Measurements from ENCODE around the gene LRRC45.

Gene LRRC45

GRCh38 chr17:82005701-82006348 is 17.3 kb upstream of the LRRC45 start:
- TF ChIP-seq TAF1 (IDR thresholded peaks at IDR 0.05; ENCODE audit: borderline replicate concordance, insufficient read depth, low read length): no peak
- TF ChIP-seq POLR2AphosphoS5 (IDR thresholded peaks at IDR 0.05; ENCODE audit: low read depth, low read length): no peak
- TF ChIP-seq SIN3A (IDR thresholded peaks at IDR 0.05; ENCODE audit: borderline replicate concordance, insufficient read depth, low read length): no peak
- no peak for TF ChIP-seq REST (IDR thresholded peaks at IDR 0.05; ENCODE audit: insufficient read depth in 1 of 2, low read depth in 2 of 2, low read length in 2 of 2)
- TF ChIP-seq FOXP2 (optimal IDR thresholded peaks at IDR 0.05; ENCODE audit: borderline replicate concordance, extremely low read depth, extremely low read length, insufficient read depth): no peak

DNA sequence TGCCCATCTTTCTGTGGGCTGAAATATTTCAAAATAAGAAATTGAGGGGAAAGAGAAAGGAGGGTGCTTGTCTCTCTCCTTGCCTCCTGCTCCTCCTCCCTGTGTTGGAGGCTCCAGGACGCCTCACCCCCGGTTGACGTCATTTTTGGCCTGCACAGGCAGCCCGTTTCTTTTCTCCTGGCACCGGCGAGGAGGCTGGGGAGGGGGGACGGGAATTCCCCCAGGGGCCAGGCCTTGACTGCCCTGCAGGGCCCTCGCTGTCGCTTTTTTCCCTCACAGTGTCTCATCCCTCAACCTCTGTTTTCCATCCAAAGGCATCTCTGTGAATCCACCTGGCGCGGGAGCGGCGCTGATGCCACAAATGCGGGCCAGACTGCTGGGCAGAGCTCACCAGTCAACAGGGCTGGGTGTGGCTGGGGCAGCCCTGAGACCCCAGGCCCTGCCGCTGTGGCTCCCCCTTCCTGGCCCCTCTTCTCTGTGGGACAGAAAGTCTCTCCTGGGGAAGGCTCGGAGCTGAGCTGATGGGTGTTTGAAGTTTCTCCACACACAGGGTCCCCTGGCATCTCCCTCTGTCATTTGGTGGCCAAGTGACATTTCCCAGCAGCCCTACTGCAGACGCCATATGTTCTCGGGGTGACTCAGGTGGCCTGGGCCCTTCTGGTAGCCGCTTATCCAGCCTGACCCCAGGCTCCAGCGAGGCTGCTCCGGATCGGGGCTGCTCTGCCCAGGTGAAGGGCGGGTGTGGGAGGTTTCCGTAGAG is 16.5 kb upstream of the LRRC45 start:
- TF ChIP-seq TAF1 (IDR thresholded peaks at IDR 0.05; ENCODE audit: borderline replicate concordance, insufficient read depth, low read length): no peak
- TF ChIP-seq SIN3A (IDR thresholded peaks at IDR 0.05; ENCODE audit: borderline replicate concordance, insufficient read depth, low read length): no peak
- TF ChIP-seq FOXP2 (optimal IDR thresholded peaks at IDR 0.05; ENCODE audit: borderline replicate concordance, extremely low read depth, extremely low read length, insufficient read depth): no peak
- no peak for TF ChIP-seq POLR2AphosphoS5 (IDR thresholded peaks at IDR 0.05; ENCODE audit: low read depth, low read length)
- TF ChIP-seq REST (IDR thresholded peaks at IDR 0.05; ENCODE audit: insufficient read depth in 1 of 2, low read depth in 2 of 2, low read length in 2 of 2): no peak

GRCh38 chr17:82007228-82007494 is 15.9 kb upstream of the LRRC45 start:
- TF ChIP-seq REST (IDR thresholded peaks at IDR 0.05; ENCODE audit: insufficient read depth in 1 of 2, low read depth in 2 of 2, low read length in 2 of 2) (no peak), SIN3A (IDR thresholded peaks at IDR 0.05; ENCODE audit: borderline replicate concordance, insufficient read depth, low read length) (no peak), TAF1 (IDR thresholded peaks at IDR 0.05; ENCODE audit: borderline replicate concordance, insufficient read depth, low read length) (no peak), FOXP2 (optimal IDR thresholded peaks at IDR 0.05; ENCODE audit: borderline replicate concordance, extremely low read depth, extremely low read length, insufficient read depth) (no peak), POLR2AphosphoS5 (IDR thresholded peaks at IDR 0.05; ENCODE audit: low read depth, low read length) (no peak)

GRCh38 chr17:82007495-82008257 is 15.4 kb upstream of the LRRC45 start:
- TF ChIP-seq REST (IDR thresholded peaks at IDR 0.05; ENCODE audit: insufficient read depth in 1 of 2, low read depth in 2 of 2, low read length in 2 of 2) (no peak), FOXP2 (optimal IDR thresholded peaks at IDR 0.05; ENCODE audit: borderline replicate concordance, extremely low read depth, extremely low read length, insufficient read depth) (no peak), POLR2AphosphoS5 (IDR thresholded peaks at IDR 0.05; ENCODE audit: low read depth, low read length) (no peak), SIN3A (IDR thresholded peaks at IDR 0.05; ENCODE audit: borderline replicate concordance, insufficient read depth, low read length) (no peak), TAF1 (IDR thresholded peaks at IDR 0.05; ENCODE audit: borderline replicate concordance, insufficient read depth, low read length) (no peak)
